Suprapubic skin (tissue), 4 donors: ENCODE measurements around the gene TRPM2.

Experiments used
- EP300 ChIP-seq: sonication (generic); formaldehyde crosslinking; IDR thresholded peaks from one replicate; pipeline ENCODE4 v1.6.1; 2017; ENCODE audit warnings: antibody characterized with exemption
- POLR2A ChIP-seq, 2 donors: fragments of 450-650 bp; IDR thresholded peaks; one replicate each; pipeline ENCODE4 v1.6.1; 2017; ENCODE audit warnings: antibody characterized with exemption in 2 of 2, mild to moderate bottlenecking in 2 of 2, moderate library complexity in 2 of 2
- POLR2AphosphoS5 ChIP-seq, 3 donors: sonication (generic); formaldehyde crosslinking; IDR thresholded peaks; one replicate each; pipeline ENCODE4 v1.6.1; 2017; ENCODE audit warnings: antibody characterized with exemption in 3 of 3
- TF ChIP-seq, protein P1 (sequence below), 2 donors: fragments of 200-600 bp in 1 of 2; fragments of 450-650 bp in 1 of 2; sonication (generic) in 1 of 2; IDR thresholded peaks; one replicate each; pipeline ENCODE4 v1.5.1; 2016 to 2019; ENCODE audit warnings: antibody characterized with exemption in 2 of 2, mild to moderate bottlenecking in 1 of 2, moderate library complexity in 1 of 2

DNA sequence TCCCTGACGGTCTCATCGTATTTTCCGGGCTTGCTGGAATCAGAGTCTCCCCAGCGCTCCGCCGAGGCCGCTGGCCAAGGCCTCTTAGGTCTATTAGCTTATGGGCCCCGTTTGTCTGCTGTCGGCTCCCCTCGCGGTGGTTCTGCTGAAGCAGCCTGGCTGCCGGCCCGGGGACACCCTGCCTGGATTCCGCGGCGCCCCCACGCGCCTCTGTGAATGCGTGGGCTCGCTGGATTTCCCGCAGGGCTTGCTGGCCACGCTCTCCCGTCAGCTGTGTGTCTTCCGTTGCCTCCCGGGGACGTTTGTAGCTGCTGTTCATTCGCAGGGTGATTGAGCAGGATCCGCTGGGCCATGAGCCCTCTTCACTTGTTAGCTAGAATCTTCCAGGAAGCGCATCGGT, 110.3 kb downstream of the TRPM2 start:
- TF ChIP-seq, protein P1, sequence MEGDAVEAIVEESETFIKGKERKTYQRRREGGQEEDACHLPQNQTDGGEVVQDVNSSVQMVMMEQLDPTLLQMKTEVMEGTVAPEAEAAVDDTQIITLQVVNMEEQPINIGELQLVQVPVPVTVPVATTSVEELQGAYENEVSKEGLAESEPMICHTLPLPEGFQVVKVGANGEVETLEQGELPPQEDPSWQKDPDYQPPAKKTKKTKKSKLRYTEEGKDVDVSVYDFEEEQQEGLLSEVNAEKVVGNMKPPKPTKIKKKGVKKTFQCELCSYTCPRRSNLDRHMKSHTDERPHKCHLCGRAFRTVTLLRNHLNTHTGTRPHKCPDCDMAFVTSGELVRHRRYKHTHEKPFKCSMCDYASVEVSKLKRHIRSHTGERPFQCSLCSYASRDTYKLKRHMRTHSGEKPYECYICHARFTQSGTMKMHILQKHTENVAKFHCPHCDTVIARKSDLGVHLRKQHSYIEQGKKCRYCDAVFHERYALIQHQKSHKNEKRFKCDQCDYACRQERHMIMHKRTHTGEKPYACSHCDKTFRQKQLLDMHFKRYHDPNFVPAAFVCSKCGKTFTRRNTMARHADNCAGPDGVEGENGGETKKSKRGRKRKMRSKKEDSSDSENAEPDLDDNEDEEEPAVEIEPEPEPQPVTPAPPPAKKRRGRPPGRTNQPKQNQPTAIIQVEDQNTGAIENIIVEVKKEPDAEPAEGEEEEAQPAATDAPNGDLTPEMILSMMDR (IDR thresholded peaks at IDR 0.05) = no peak
- TF ChIP-seq POLR2A (IDR thresholded peaks at IDR 0.05) = no peak
- no peak for TF ChIP-seq POLR2AphosphoS5 (IDR thresholded peaks at IDR 0.05)
- no peak for TF ChIP-seq EP300
